Esophagus muscularis mucosa (tissue), 4 donors: ENCODE data around the gene MRPL23. TPM values are rescaled to one million over a fixed set of nuclear protein-coding genes. Genes with fewer than 3 reads are reported as not detected.

Experiments
- DNase-seq: peaks from one replicate; pipeline ENCODE4 v3.0.0-alpha.2; 2017; ENCODE audit errors: extremely low spot score
- H3K27ac ChIP-seq, 4 donors: fragments of 200-600 bp; sonication (generic); replicated peaks in 1 of 4; 1 replicate in 3 of 4; 2 replicates in 1 of 4; pipeline ENCODE4 v1.5.1; 2016 to 2019; ENCODE audit warnings: mild to moderate bottlenecking in 1 of 4
- H3K27me3 ChIP-seq, 4 donors: fragments of 200-600 bp; sonication (generic); one replicate each; pipeline versions ENCODE4 v1.5.1 to v1.6.0; 2016 to 2019
- H3K36me3 ChIP-seq, 4 donors: fragments of 200-600 bp; sonication (generic); one replicate each; pipeline ENCODE4 v1.5.1; 2016 to 2019
- H3K4me1 ChIP-seq, 4 donors: fragments of 200-600 bp; sonication (generic); one replicate each; pipeline ENCODE4 v1.5.1; 2016 to 2019
- H3K4me3 ChIP-seq, 4 donors: fragments of 200-600 bp; sonication (generic); 1 replicate in 2 of 4; 2 replicates in 2 of 4; pipeline ENCODE4 v1.5.1; 2016 to 2019; ENCODE audit warnings: mild to moderate bottlenecking in 4 of 4, moderate library complexity in 1 of 4
- H3K9me3 ChIP-seq, 4 donors: fragments of 200-600 bp; sonication (generic); 1 replicate in 3 of 4; 2 replicates in 1 of 4; pipeline ENCODE4 v1.5.1; 2016 to 2019
- CTCF ChIP-seq, 3 experiments: fragments of 200-600 bp in 2 of 3; fragments of 450-650 bp in 1 of 3; sonication (generic) in 2 of 3; IDR thresholded peaks; one replicate each; pipeline ENCODE4 v1.5.1; 2017 to 2019; ENCODE audit warnings: antibody characterized with exemption in 3 of 3, mild to moderate bottlenecking in 2 of 3, moderate library complexity in 1 of 3
- EP300 ChIP-seq: sonication (generic); formaldehyde crosslinking; IDR thresholded peaks from one replicate; pipeline ENCODE4 v1.6.1; 2017; ENCODE audit warnings: antibody characterized with exemption
- POLR2A ChIP-seq: fragments of 450-650 bp; IDR thresholded peaks from one replicate; pipeline ENCODE4 v1.6.1; 2017; ENCODE audit warnings: antibody characterized with exemption, moderate library complexity, mild to moderate bottlenecking, low read depth
- POLR2AphosphoS5 ChIP-seq, 2 donors: sonication (generic); formaldehyde crosslinking; IDR thresholded peaks; one replicate each; pipeline ENCODE4 v1.6.1; 2017; ENCODE audit warnings: antibody characterized with exemption in 2 of 2
- WGBS: methylation state at CpG from one replicate; pipeline ENCODE4 v1.1.5; 2018; 5-methylcytosine and 5-hydroxymethylcytosine counted together
- intact Hi-C: fragments of 100-400 bp; cut with DNase I; formaldehyde crosslinking; loops from one replicate; pipeline ENCODE4 v1.15.1; 2023
- total RNA-seq, 4 donors: library from RNA; depleted of rRNA; stranded (reverse); fragments of >200 nt; gene quantifications; one replicate each; pipeline versions ENCODE4 v1.1.0 to v1.2.1, GENCODE V29; 2016

The MRPL23 gene
- 100 to 1,000 TPM in 1 of 4 donors, 10 to 100 TPM in 3; 82.0 to 153 (median 92.4) TPM for total RNA-seq

DNA sequence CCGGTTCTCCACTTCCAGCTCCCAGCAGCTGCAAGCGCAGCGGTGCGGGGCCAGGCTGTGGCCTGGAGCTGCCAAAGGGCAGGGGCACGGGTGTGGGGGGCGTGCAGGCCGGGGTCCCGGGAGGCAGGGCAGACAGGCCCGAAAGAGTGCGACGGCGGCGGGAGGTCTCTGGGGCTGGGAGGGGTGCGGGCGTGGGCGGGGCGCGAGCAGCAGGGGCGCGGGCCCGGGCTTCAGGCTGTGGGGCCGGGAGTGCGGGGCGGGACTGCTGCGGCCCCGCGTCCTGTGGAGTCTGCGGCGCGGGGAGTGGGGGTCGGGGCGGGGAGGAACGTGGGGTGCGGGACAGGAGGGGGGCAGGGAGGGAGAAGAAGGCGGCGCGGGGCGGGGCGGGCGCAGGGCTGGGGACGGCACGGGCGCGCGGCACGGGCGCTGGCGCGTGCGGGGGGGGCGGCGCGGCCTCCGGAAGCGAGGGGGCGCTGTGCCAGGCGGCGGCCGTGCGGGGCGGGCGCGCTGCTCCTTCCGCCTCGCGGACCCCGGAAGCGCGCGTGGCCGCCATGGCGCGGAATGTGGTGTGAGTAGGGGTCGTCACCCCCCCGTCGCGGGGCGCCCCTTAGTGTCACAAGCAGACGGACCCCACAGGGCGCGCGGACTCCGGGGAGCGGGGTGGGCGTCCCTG, at the start of gene MRPL23:
Gene MRPL23 (plus strand): TSS at position 521 of the 673 bp plus-strand sequence. CDS start 31 bp downstream, at position 552.
- H3K4me1 ChIP-seq: peaks cover 0 to 6% (median 0%) of the 10 kb centered on the region in 4 donors
- H3K9me3 ChIP-seq: no peaks in the 10 kb centered on the region
- H3K27ac ChIP-seq: no peak within 1 kb of the TSS
- intact Hi-C loops: no loop called here
- no peaks in the 10 kb centered on the region for H3K27me3 ChIP-seq
- no peak for DNase-seq
- H3K4me3 ChIP-seq: no peak within 1 kb of the TSS
- WGBS: no CpG with 5 or more reads among the region's 85 CpGs
- TF ChIP-seq EP300 (no peak), POLR2A (no peak), POLR2AphosphoS5 (IDR thresholded peaks at IDR 0.05) (no peak), CTCF (IDR thresholded peaks at IDR 0.05) (no peak)
- H3K36me3 ChIP-seq: no peaks in the 10 kb centered on the region

DNA sequence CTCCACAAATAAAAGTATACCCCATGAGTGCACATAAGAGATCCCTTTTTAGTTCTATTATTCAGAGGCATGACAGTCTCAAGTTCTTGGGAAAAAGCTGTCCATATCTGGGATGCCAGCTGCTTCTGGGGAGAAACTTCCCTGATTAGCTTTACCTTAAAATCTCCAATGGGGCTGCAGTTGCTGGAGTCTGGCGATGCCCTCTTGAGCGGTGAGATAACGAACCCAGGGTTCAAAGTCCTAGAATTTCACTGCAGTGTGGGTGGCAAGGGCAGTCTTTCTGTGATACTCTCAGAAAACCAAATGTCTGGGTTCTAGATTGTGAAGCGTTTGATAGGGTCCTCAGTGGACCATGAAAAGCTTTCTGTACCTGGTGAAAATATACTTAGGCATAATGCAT, 48.0 kb upstream of the MRPL23 start:
- TF ChIP-seq EP300 (no peak), CTCF (IDR thresholded peaks at IDR 0.05) (no peak), POLR2A (no peak), POLR2AphosphoS5 (IDR thresholded peaks at IDR 0.05) (no peak)
- Histone ChIP-seq H3K27ac (no peak overlapping the region), H3K36me3 (no peaks in the 10 kb centered on the region), H3K9me3 (no peaks in the 10 kb centered on the region), H3K4me1 (no peaks in the 10 kb centered on the region), H3K4me3 (no peak overlapping the region), H3K27me3 (no peaks in the 10 kb centered on the region)
- no peak for DNase-seq
- WGBS: 97% methylated on average over 4 of the region's 4 CpGs
- intact Hi-C loops: no loop called here

GRCh38 chr11:1899686-1900085, 47.4 kb upstream of the MRPL23 start:
- Histone ChIP-seq H3K36me3 (no peaks in the 10 kb centered on the region), H3K9me3 (no peaks in the 10 kb centered on the region), H3K4me1 (no peaks in the 10 kb centered on the region), H3K4me3 (no peak overlapping the region), H3K27me3 (no peaks in the 10 kb centered on the region), H3K27ac (no peak overlapping the region)
- DNase-seq: no peak
- intact Hi-C loops: no loop called here
- no peak for TF ChIP-seq POLR2A
- TF ChIP-seq POLR2AphosphoS5 (IDR thresholded peaks at IDR 0.05): no peak
- TF ChIP-seq CTCF (IDR thresholded peaks at IDR 0.05): no peak
- no peak for TF ChIP-seq EP300
- WGBS: 93% methylated on average over 5 of the region's 5 CpGs

DNA sequence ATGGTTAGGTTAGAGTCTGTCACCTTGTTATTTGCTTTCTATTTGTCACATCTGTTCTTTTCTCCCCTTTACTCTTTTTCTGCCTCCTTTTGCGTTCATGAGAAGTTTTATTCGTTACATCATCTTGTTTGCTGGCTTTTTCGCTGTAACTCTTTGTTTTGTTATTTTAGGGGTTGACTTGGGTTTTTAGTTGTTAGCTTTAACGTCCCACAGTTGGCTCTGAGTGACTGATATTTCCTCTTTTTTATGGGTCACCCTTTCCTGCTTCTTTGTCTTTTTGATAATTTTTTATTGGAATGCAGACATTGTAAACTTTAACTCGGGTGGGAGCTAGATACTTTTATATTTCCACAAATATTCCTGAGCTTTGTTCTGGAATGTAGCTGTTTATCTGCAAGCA, 41.0 kb upstream of the MRPL23 start:
- Histone ChIP-seq H3K36me3 (no peaks in the 10 kb centered on the region), H3K9me3 (no peaks in the 10 kb centered on the region), H3K27me3 (no peaks in the 10 kb centered on the region), H3K4me1 (peaks cover 24 to 30% (median 28%) of the 10 kb centered on the region in 4 donors), H3K27ac (peak overlapping the region in 3 of 4 donors; percentile 52 to 78 (median 71)), H3K4me3 (no peak overlapping the region)
- intact Hi-C loops: no loop called here
- 59% methylated on average over 5 of the region's 5 CpGs for WGBS
- TF ChIP-seq POLR2AphosphoS5 (IDR thresholded peaks at IDR 0.05) (no peak), EP300 (no peak), POLR2A (no peak), CTCF (IDR thresholded peaks at IDR 0.05) (no peak)
- DNase-seq: no peak
